Kidney (tissue), 14 donors: ENCODE measurements around the gene TNRC6C. TPM values are rescaled to one million over a fixed set of nuclear protein-coding genes. Genes with fewer than 3 reads are reported as not detected.

Source experiments
- DNase-seq, 5 donors: peaks; one replicate each; pipeline ENCODE4 v3.0.0-alpha.2; 2013 to 2020
- FAIRE-seq: peaks from 2 replicates; lab custom pipeline; 2012; peaks lifted over from hg19 to GRCh38; lab: Jason Lieb, UNC
- H3K27ac ChIP-seq, 2 donors: one replicate each; pipeline ENCODE4 v1.7.0; 2013; ENCODE audit warnings: low read depth in 2 of 2, low read length in 2 of 2, inconsistent platforms in 1 of 2
- H3K27me3 ChIP-seq: one replicate; pipeline ENCODE4 v1.7.1; 2013; ENCODE audit warnings: low read length, inconsistent platforms; ENCODE audit not compliant: control insufficient read depth, insufficient read depth
- H3K36me3 ChIP-seq, 3 donors: one replicate each; pipeline versions ENCODE4 v1.7.0 to v1.7.1; 2013; ENCODE audit warnings: low read length in 3 of 3, control low read depth in 1 of 3, inconsistent platforms in 1 of 3; ENCODE audit not compliant: insufficient read depth in 3 of 3, control insufficient read depth in 2 of 3
- H3K4me1 ChIP-seq, 3 donors: one replicate each; pipeline versions ENCODE4 v1.7.0 to v1.7.1; 2013; ENCODE audit warnings: low read length in 3 of 3, inconsistent platforms in 1 of 3, low read depth in 1 of 3; ENCODE audit not compliant: control insufficient read depth in 2 of 3, insufficient read depth in 2 of 3
- H3K4me3 ChIP-seq, 3 donors: one replicate each; pipeline versions ENCODE4 v1.7.0 to v1.8.1; 2013; ENCODE audit warnings: low read length in 3 of 3, control low read depth in 1 of 3, inconsistent platforms in 1 of 3
- H3K9ac ChIP-seq, 3 donors: one replicate each; pipeline versions ENCODE4 v1.7.0 to v1.7.1; 2013; ENCODE audit warnings: low read length in 3 of 3, control low read depth in 1 of 3, inconsistent platforms in 1 of 3
- H3K9me3 ChIP-seq, 3 donors: one replicate each; pipeline versions ENCODE4 v1.7.0 to v1.7.1; 2013; ENCODE audit warnings: low read length in 3 of 3, control low read depth in 1 of 3, inconsistent platforms in 1 of 3; ENCODE audit not compliant: control insufficient read depth in 2 of 3, insufficient read depth in 1 of 3
- CTCF ChIP-seq: IDR thresholded peaks from 3 replicates; pipeline ENCODE4 v1.5.1; 2012; ENCODE audit warnings: mild to moderate bottlenecking, moderate library complexity, borderline replicate concordance; ENCODE audit not compliant: insufficient read depth; ENCODE audit errors: extremely low read depth
- intact Hi-C: fragments of 100-400 bp; cut with DNase I; formaldehyde crosslinking; loops from one replicate; pipeline ENCODE4 v1.11.1; 2022
- polyA plus RNA-seq: library from polyadenylated mRNA; stranded (reverse); fragments of 350-450 nt; fragmentation: Illumina TruSeq; extraction: RNeasy Lipid Tissue Mini Kit (QIAGEN cat#74804); gene quantifications from one replicate; pipeline ENCODE4 v1.2.3, GENCODE V29; 2014; ENCODE audit warnings: low read depth, low replicate concordance; ENCODE audit not compliant: insufficient read depth
- total RNA-seq: library from RNA; stranded (reverse); fragmentation: NEBNext Ultra II Directional; extraction: Animal tissue kit (Norgen Biotek cat#: 25700); gene quantifications from one replicate; pipeline ENCODE4 v1.2.1, GENCODE V29; 2021
- donor health status: control.
- donor health status: control.
- donor health status: control.
- donor health status: control.
- donor health status: control.
- donor health status: DM: yes; HTN: yes; CAD: no.
- donor health status: Normal renal cell carcinoma (clear cell type).

The TNRC6C gene
- total and polyA plus RNA-seq, 2 donors from 2014 or later = 1.9 to 29.4 TPM

- Histone ChIP-seq H3K4me1 (peaks cover 0 to 16% (median 0%) of the 10 kb centered on the region in 3 donors), H3K4me3 (no peak overlapping the region), H3K27me3 (no peaks in the 10 kb centered on the region), H3K36me3 (no peaks in the 10 kb centered on the region), H3K9ac (no peak overlapping the region), H3K9me3 (no peaks in the 10 kb centered on the region), H3K27ac (no peak overlapping the region)
- intact Hi-C loops = no loop called here
- DNase-seq (peak; percentile 84 to 93 (median 85)), FAIRE-seq (no peak)
- no peak for TF ChIP-seq CTCF
Observed at GRCh38 chr17:78132084-78132676, 173.7 kb downstream of the TNRC6C start.

- Histone ChIP-seq H3K9ac (no peak overlapping the region), H3K4me1 (peaks cover 0 to 15% (median 0%) of the 10 kb centered on the region in 3 donors), H3K4me3 (no peak overlapping the region), H3K27me3 (no peaks in the 10 kb centered on the region), H3K9me3 (no peaks in the 10 kb centered on the region), H3K27ac (no peak overlapping the region), H3K36me3 (no peaks in the 10 kb centered on the region)
- intact Hi-C loops = no loop called here
- TF ChIP-seq CTCF = no peak
- no peak for FAIRE-seq
- no peak for DNase-seq
Observed at GRCh38 chr17:78132767-78133178, 174.3 kb downstream of the TNRC6C start.

GRCh38 chr17:78133179-78133951 is 174.9 kb downstream of the TNRC6C start:
- Histone ChIP-seq H3K4me3 (no peak overlapping the region), H3K9me3 (no peaks in the 10 kb centered on the region), H3K27me3 (no peaks in the 10 kb centered on the region), H3K36me3 (no peaks in the 10 kb centered on the region), H3K4me1 (peaks cover 0 to 15% (median 0%) of the 10 kb centered on the region in 3 donors), H3K9ac (no peak overlapping the region), H3K27ac (no peak overlapping the region)
- DNase-seq (no peak), FAIRE-seq (no peak)
- no peak for TF ChIP-seq CTCF
- intact Hi-C loops = no loop called here
